Stomach (tissue), 9 donors: ENCODE data around the gene GDF15. TPM values are rescaled to one million over a fixed set of nuclear protein-coding genes. Genes with fewer than 3 reads are reported as not detected.

Experiments used
- DNase-seq, 2 donors: peaks; one replicate each; pipeline versions ENCODE4 v3.0.0 to v3.0.0-alpha.2; 2013 to 2019
- H3K27ac ChIP-seq, 5 donors: fragments of 200-600 bp in 4 of 5; sonication (generic) in 4 of 5; one replicate each; pipeline ENCODE4 v1.5.1; 2013 to 2019; ENCODE audit warnings: mild to moderate bottlenecking in 1 of 5, moderate library complexity in 1 of 5
- H3K27me3 ChIP-seq, 3 donors: fragments of 200-600 bp; sonication (generic); one replicate each; pipeline ENCODE4 v1.5.1; 2017 to 2019; ENCODE audit warnings: mixed run types in 1 of 3
- H3K36me3 ChIP-seq, 4 donors: fragments of 200-600 bp; sonication (generic); 1 replicate in 3 of 4; 2 replicates in 1 of 4; pipeline ENCODE4 v1.5.1; 2016 to 2019
- H3K4me1 ChIP-seq, 4 donors: fragments of 200-600 bp; sonication (generic); one replicate each; pipeline ENCODE4 v1.5.1; 2016 to 2019
- H3K4me3 ChIP-seq, 4 donors: fragments of 200-600 bp; sonication (generic) in 3 of 4; one replicate each; pipeline ENCODE4 v1.5.1; 2016 to 2019; ENCODE audit warnings: mild to moderate bottlenecking in 1 of 4
- H3K9me3 ChIP-seq, 4 donors: fragments of 200-600 bp; sonication (generic); one replicate each; pipeline ENCODE4 v1.5.1; 2016 to 2019
- CTCF ChIP-seq, 7 experiments: fragments of 450-650 bp in 4 of 7; fragments of 200-600 bp in 3 of 7; sonication (generic) in 3 of 7; IDR thresholded peaks; one replicate each; pipeline ENCODE4 v1.5.1; 2016 to 2019; ENCODE audit warnings: antibody characterized with exemption in 7 of 7, control low read depth in 2 of 7, mild to moderate bottlenecking in 1 of 7
- EP300 ChIP-seq: sonication (generic); formaldehyde crosslinking; IDR thresholded peaks from one replicate; pipeline ENCODE4 v1.6.1; 2017; ENCODE audit warnings: antibody characterized with exemption
- POLR2A ChIP-seq, 4 donors: fragments of 450-650 bp; IDR thresholded peaks; one replicate each; pipeline ENCODE4 v1.6.1; 2016; ENCODE audit warnings: antibody characterized with exemption in 4 of 4, control low read depth in 2 of 4, mild to moderate bottlenecking in 1 of 4, moderate library complexity in 1 of 4
- POLR2AphosphoS5 ChIP-seq, 3 donors: sonication (generic); formaldehyde crosslinking; IDR thresholded peaks; one replicate each; pipeline ENCODE4 v1.6.1; 2016; ENCODE audit warnings: antibody characterized with exemption in 3 of 3
- WGBS, 5 donors: extraction: QIAGEN DNeasy Blood & Tissue Kit in 3 of 5; methylation state at CpG; one replicate each; pipeline versions ENCODE4 v1.1.5 to v1.1.7; 2013 to 2018; 5-methylcytosine and 5-hydroxymethylcytosine counted together
- intact Hi-C: fragments of 100-400 bp; cut with DNase I; formaldehyde crosslinking; loops from one replicate; pipeline ENCODE4 v1.15.1; 2023; ENCODE audit warnings: low total_unique reads
- polyA plus RNA-seq, 3 donors: library from polyadenylated mRNA; stranded (reverse); fragments of 200-250 nt; gene quantifications; one replicate each; pipeline ENCODE4 v1.2.3, GENCODE V29; 2013
- total RNA-seq, 5 donors: library from RNA; depleted of rRNA; stranded (reverse); fragments of >200 nt; gene quantifications; one replicate each; pipeline versions ENCODE4 v1.1.0 to v1.2.3, GENCODE V29; 2014 to 2016
- donor health status: healthy with polysubstance abuse.
- donor health status: Bipolar disorder and iron deficiency.
- donor health status: healthy.

Gene GDF15
- total and polyA plus RNA-seq, 8 donors, result 14.2 to 134 (median 45.7) TPM

GRCh38 chr19:18427080-18427742, 41.3 kb downstream of the GDF15 start:
- TF ChIP-seq CTCF (IDR thresholded peaks at IDR 0.05) (no peak), POLR2AphosphoS5 (IDR thresholded peaks at IDR 0.05) (no peak), POLR2A (IDR thresholded peaks at IDR 0.05) (no peak)
- intact Hi-C loops, result no loop called here
- H3K27ac ChIP-seq, result peak overlapping the region in 3 of 5 donors; percentile 67 to 90 (median 73)
- WGBS, 5 donors, result 70 to 87% (median 78%) methylated on average over 12 to 16 of the region's 16 CpGs
- peaks cover 0 to 8% (median 2%) of the 10 kb centered on the region in 4 donors for H3K36me3 ChIP-seq
- H3K4me3 ChIP-seq, result no peak overlapping the region
- no peak for DNase-seq
- H3K27me3 ChIP-seq, result no peaks in the 10 kb centered on the region
- H3K4me1 ChIP-seq, result peaks cover 36 to 88% (median 72%) of the 10 kb centered on the region in 4 donors
- no peaks in the 10 kb centered on the region for H3K9me3 ChIP-seq

GRCh38 chr19:18427743-18428113, 41.8 kb downstream of the GDF15 start:
- no peaks in the 10 kb centered on the region for H3K9me3 ChIP-seq
- no peak overlapping the region for H3K4me3 ChIP-seq
- intact Hi-C loops, result no loop called here
- H3K27ac ChIP-seq, result peak overlapping the region in 2 of 5 donors; percentile 85 to 89
- TF ChIP-seq CTCF (IDR thresholded peaks at IDR 0.05) (no peak), POLR2A (IDR thresholded peaks at IDR 0.05) (no peak), POLR2AphosphoS5 (IDR thresholded peaks at IDR 0.05) (no peak), EP300 (no peak)
- DNase-seq, result no peak
- 88 to 92% (median 91%) methylated on average over 11 to 12 of the region's 12 CpGs for WGBS, 5 donors
- peaks cover 0 to 1% (median 0%) of the 10 kb centered on the region in 3 donors for H3K27me3 ChIP-seq
- H3K4me1 ChIP-seq, result peaks cover 38 to 87% (median 70%) of the 10 kb centered on the region in 4 donors
- H3K36me3 ChIP-seq, result peaks cover 0 to 8% (median 2%) of the 10 kb centered on the region in 4 donors

GRCh38 chr19:18428173-18428786, 42.3 kb downstream of the GDF15 start:
- intact Hi-C loops, result no loop called here
- H3K27ac ChIP-seq, result peak overlapping the region; percentile 68 to 89 (median 84)
- H3K27me3 ChIP-seq, result peaks cover 0 to 7% (median 0%) of the 10 kb centered on the region in 3 donors
- H3K4me1 ChIP-seq, result peaks cover 40 to 87% (median 70%) of the 10 kb centered on the region in 4 donors
- 67 to 88% (median 75%) methylated on average over 8 to 17 of the region's 17 CpGs for WGBS, 5 donors
- no peaks in the 10 kb centered on the region for H3K9me3 ChIP-seq
- peaks cover 0 to 8% (median 2%) of the 10 kb centered on the region in 4 donors for H3K36me3 ChIP-seq
- DNase-seq, result no peak
- TF ChIP-seq EP300 (no peak), POLR2A (IDR thresholded peaks at IDR 0.05) (no peak), CTCF (IDR thresholded peaks at IDR 0.05) (no peak), POLR2AphosphoS5 (IDR thresholded peaks at IDR 0.05) (no peak)
- H3K4me3 ChIP-seq, result peak overlapping the region in 3 of 4 donors; percentile 44 to 51 (median 48)

- Histone ChIP-seq H3K27me3 (peaks cover 0 to 13% (median 0%) of the 10 kb centered on the region in 3 donors), H3K4me1 (peaks cover 38 to 85% (median 67%) of the 10 kb centered on the region in 4 donors), H3K36me3 (peaks cover 0 to 8% (median 2%) of the 10 kb centered on the region in 4 donors), H3K27ac (peak overlapping the region; percentile 68 to 89 (median 84)), H3K4me3 (peak overlapping the region; percentile 44 to 51 (median 48)), H3K9me3 (no peaks in the 10 kb centered on the region)
- TF ChIP-seq POLR2A (IDR thresholded peaks at IDR 0.05), result no peak
- TF ChIP-seq EP300, result no peak
- TF ChIP-seq CTCF (IDR thresholded peaks at IDR 0.05), result no peak
- TF ChIP-seq POLR2AphosphoS5 (IDR thresholded peaks at IDR 0.05), result peak in 1 of 3 donors; percentile 46
- DNase-seq, result peak; percentile 70 to 95
- intact Hi-C loops, result no loop called here
- WGBS, 5 donors, result 5 to 19% (median 7%) methylated on average over 3 to 77 of the region's 77 CpGs
Measured at GRCh38 chr19:18428787-18429674, 43.1 kb downstream of the GDF15 start.
